Measurements from ENCODE around the gene ADCY2.

The ADCY2 gene

GRCh38 chr5:7494481-7495130 lies 98.7 kb downstream of the ADCY2 start:
- H3K4me3 ChIP-seq (ENCODE audit: low read length), result no peak overlapping the region
- no peaks in the 10 kb centered on the region for H3K9me3 ChIP-seq (ENCODE audit: control insufficient read depth, low read length)
- peaks cover 6% of the 10 kb centered on the region for H3K27me3 ChIP-seq (ENCODE audit: control insufficient read depth, insufficient read depth, low read length)
- no peaks in the 10 kb centered on the region for H3K4me1 ChIP-seq (ENCODE audit: control insufficient read depth, insufficient read depth, low read length)
- H3K36me3 ChIP-seq (ENCODE audit: control insufficient read depth, insufficient read depth, low read length), result no peaks in the 10 kb centered on the region
- no peak overlapping the region for H3K9ac ChIP-seq (ENCODE audit: low read length)

GRCh38 chr5:7495131-7495517 lies 99.2 kb downstream of the ADCY2 start:
- Histone ChIP-seq H3K27me3 (ENCODE audit: control insufficient read depth, insufficient read depth, low read length) (peaks cover 6% of the 10 kb centered on the region), H3K36me3 (ENCODE audit: control insufficient read depth, insufficient read depth, low read length) (no peaks in the 10 kb centered on the region)

DNA sequence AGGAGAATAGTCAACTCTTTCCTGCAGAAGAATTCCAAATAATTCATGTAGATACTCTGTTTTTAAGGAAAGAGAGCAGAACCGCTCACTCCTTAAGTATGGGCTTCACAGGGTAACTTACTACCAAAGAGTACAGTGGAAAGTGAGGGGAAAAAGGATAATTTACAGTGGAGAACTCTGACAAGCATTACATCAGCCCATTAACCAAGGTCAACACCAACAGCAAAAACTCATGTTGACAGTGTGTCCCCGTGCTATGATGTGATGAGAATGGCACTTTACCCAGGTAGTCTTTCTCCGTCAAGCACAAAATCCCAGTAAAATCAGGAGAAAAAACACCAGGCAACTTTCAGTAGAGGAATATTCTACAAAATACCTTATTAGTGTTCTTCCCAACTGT lies 104.3 kb downstream of the ADCY2 start:
- Histone ChIP-seq H3K4me1 (ENCODE audit: control insufficient read depth, insufficient read depth, low read length) (no peaks in the 10 kb centered on the region), H3K4me3 (ENCODE audit: low read length) (no peak overlapping the region), H3K9ac (ENCODE audit: low read length) (no peak overlapping the region), H3K9me3 (ENCODE audit: control insufficient read depth, low read length) (no peaks in the 10 kb centered on the region), H3K27me3 (ENCODE audit: control insufficient read depth, insufficient read depth, low read length) (no peaks in the 10 kb centered on the region), H3K36me3 (ENCODE audit: control insufficient read depth, insufficient read depth, low read length) (no peaks in the 10 kb centered on the region)

More at GRCh38 chr5:7495131-7495517, 99.2 kb downstream of the ADCY2 start:
- Histone ChIP-seq H3K4me1 (ENCODE audit: control insufficient read depth, insufficient read depth, low read length) (no peaks in the 10 kb centered on the region), H3K9me3 (ENCODE audit: control insufficient read depth, low read length) (no peaks in the 10 kb centered on the region), H3K4me3 (ENCODE audit: low read length) (no peak overlapping the region), H3K9ac (ENCODE audit: low read length) (no peak overlapping the region)

GRCh38 chr5:7501061-7501460 lies 105.1 kb downstream of the ADCY2 start:
- H3K27me3 ChIP-seq (ENCODE audit: control insufficient read depth, insufficient read depth, low read length), result no peaks in the 10 kb centered on the region
- H3K4me3 ChIP-seq (ENCODE audit: low read length), result no peak overlapping the region
- H3K9ac ChIP-seq (ENCODE audit: low read length), result no peak overlapping the region
- no peaks in the 10 kb centered on the region for H3K36me3 ChIP-seq (ENCODE audit: control insufficient read depth, insufficient read depth, low read length)
- H3K4me1 ChIP-seq (ENCODE audit: control insufficient read depth, insufficient read depth, low read length), result no peaks in the 10 kb centered on the region
- no peaks in the 10 kb centered on the region for H3K9me3 ChIP-seq (ENCODE audit: control insufficient read depth, low read length)

- Histone ChIP-seq H3K4me3 (ENCODE audit: low read length) (no peak overlapping the region), H3K4me1 (ENCODE audit: control insufficient read depth, insufficient read depth, low read length) (no peaks in the 10 kb centered on the region), H3K27me3 (ENCODE audit: control insufficient read depth, insufficient read depth, low read length) (no peaks in the 10 kb centered on the region), H3K9me3 (ENCODE audit: control insufficient read depth, low read length) (no peaks in the 10 kb centered on the region), H3K36me3 (ENCODE audit: control insufficient read depth, insufficient read depth, low read length) (no peaks in the 10 kb centered on the region), H3K9ac (ENCODE audit: low read length) (no peak overlapping the region)
Observed at GRCh38 chr5:7503564-7503963, 107.6 kb downstream of the ADCY2 start.

GRCh38 chr5:7515284-7515914 lies 119.5 kb downstream of the ADCY2 start:
- no peak overlapping the region for H3K9ac ChIP-seq (ENCODE audit: low read length)
- no peaks in the 10 kb centered on the region for H3K27me3 ChIP-seq (ENCODE audit: control insufficient read depth, insufficient read depth, low read length)
- H3K9me3 ChIP-seq (ENCODE audit: control insufficient read depth, low read length), result no peaks in the 10 kb centered on the region
- H3K4me3 ChIP-seq (ENCODE audit: low read length), result no peak overlapping the region
- no peaks in the 10 kb centered on the region for H3K36me3 ChIP-seq (ENCODE audit: control insufficient read depth, insufficient read depth, low read length)
- no peaks in the 10 kb centered on the region for H3K4me1 ChIP-seq (ENCODE audit: control insufficient read depth, insufficient read depth, low read length)

DNA sequence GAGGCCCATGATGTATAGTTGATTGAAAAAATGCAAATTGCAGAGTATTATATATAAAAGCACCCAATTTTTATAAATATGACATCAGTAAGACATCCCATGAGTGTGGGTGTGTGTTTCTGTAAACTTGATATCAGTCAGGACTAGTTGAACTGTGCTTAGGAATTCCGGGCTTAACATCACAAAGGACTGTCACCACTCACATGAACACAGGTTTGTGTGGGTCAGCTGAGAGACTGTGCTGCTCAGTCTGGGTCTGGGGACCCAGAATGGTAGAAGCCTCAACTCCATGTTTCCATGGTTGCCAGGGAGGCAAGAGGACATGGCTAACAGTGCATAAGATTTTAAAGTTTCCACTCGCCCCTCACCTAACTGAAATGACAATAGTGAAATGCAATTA lies 120.3 kb downstream of the ADCY2 start:
- Histone ChIP-seq H3K4me1 (ENCODE audit: control insufficient read depth, insufficient read depth, low read length) (no peaks in the 10 kb centered on the region), H3K27me3 (ENCODE audit: control insufficient read depth, insufficient read depth, low read length) (no peaks in the 10 kb centered on the region)

DNA sequence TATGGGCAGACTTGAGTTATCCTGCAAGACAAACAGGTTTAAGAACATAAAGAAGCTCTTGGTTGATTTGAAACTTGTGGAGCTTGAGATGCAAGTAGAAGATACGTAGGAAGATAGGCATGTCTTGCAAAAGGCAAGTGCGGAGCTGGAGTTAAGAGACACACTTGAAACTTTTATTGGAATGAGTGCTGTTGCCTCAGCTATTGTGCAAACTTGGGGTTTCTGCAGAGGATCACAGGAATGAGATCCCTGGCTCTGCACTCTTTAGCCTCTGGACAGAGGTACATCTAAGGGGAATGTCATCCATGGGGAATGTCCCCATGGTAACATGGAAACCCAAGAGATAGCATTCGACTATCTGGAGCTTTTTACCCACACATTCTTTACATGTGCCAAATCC lies 121.1 kb downstream of the ADCY2 start:
- H3K4me3 ChIP-seq (ENCODE audit: low read length), result no peak overlapping the region
- H3K4me1 ChIP-seq (ENCODE audit: control insufficient read depth, insufficient read depth, low read length), result no peaks in the 10 kb centered on the region
- H3K9me3 ChIP-seq (ENCODE audit: control insufficient read depth, low read length), result no peaks in the 10 kb centered on the region
- no peaks in the 10 kb centered on the region for H3K36me3 ChIP-seq (ENCODE audit: control insufficient read depth, insufficient read depth, low read length)
- no peak overlapping the region for H3K9ac ChIP-seq (ENCODE audit: low read length)
- no peaks in the 10 kb centered on the region for H3K27me3 ChIP-seq (ENCODE audit: control insufficient read depth, insufficient read depth, low read length)

More for the DNA sequence above, 120.3 kb downstream of the ADCY2 start:
- Histone ChIP-seq H3K9me3 (ENCODE audit: control insufficient read depth, low read length) (no peaks in the 10 kb centered on the region), H3K9ac (ENCODE audit: low read length) (no peak overlapping the region), H3K4me3 (ENCODE audit: low read length) (no peak overlapping the region), H3K36me3 (ENCODE audit: control insufficient read depth, insufficient read depth, low read length) (no peaks in the 10 kb centered on the region)

GRCh38 chr5:7518947-7519560 lies 123.1 kb downstream of the ADCY2 start:
- no peaks in the 10 kb centered on the region for H3K9me3 ChIP-seq (ENCODE audit: control insufficient read depth, low read length)
- H3K4me1 ChIP-seq (ENCODE audit: control insufficient read depth, insufficient read depth, low read length), result no peaks in the 10 kb centered on the region
- no peaks in the 10 kb centered on the region for H3K27me3 ChIP-seq (ENCODE audit: control insufficient read depth, insufficient read depth, low read length)
- no peak overlapping the region for H3K4me3 ChIP-seq (ENCODE audit: low read length)
- no peak overlapping the region for H3K9ac ChIP-seq (ENCODE audit: low read length)
- no peaks in the 10 kb centered on the region for H3K36me3 ChIP-seq (ENCODE audit: control insufficient read depth, insufficient read depth, low read length)

GRCh38 chr5:7519564-7519963 lies 123.6 kb downstream of the ADCY2 start:
- no peaks in the 10 kb centered on the region for H3K36me3 ChIP-seq (ENCODE audit: control insufficient read depth, insufficient read depth, low read length)
- H3K4me1 ChIP-seq (ENCODE audit: control insufficient read depth, insufficient read depth, low read length), result no peaks in the 10 kb centered on the region
- no peak overlapping the region for H3K4me3 ChIP-seq (ENCODE audit: low read length)
- no peaks in the 10 kb centered on the region for H3K27me3 ChIP-seq (ENCODE audit: control insufficient read depth, insufficient read depth, low read length)
- no peak overlapping the region for H3K9ac ChIP-seq (ENCODE audit: low read length)
- H3K9me3 ChIP-seq (ENCODE audit: control insufficient read depth, low read length), result no peaks in the 10 kb centered on the region

- H3K36me3 ChIP-seq (ENCODE audit: control insufficient read depth, insufficient read depth, low read length), result no peaks in the 10 kb centered on the region
- no peaks in the 10 kb centered on the region for H3K9me3 ChIP-seq (ENCODE audit: control insufficient read depth, low read length)
- H3K27me3 ChIP-seq (ENCODE audit: control insufficient read depth, insufficient read depth, low read length), result no peaks in the 10 kb centered on the region
- no peaks in the 10 kb centered on the region for H3K4me1 ChIP-seq (ENCODE audit: control insufficient read depth, insufficient read depth, low read length)
- H3K4me3 ChIP-seq (ENCODE audit: low read length), result no peak overlapping the region
- H3K9ac ChIP-seq (ENCODE audit: low read length), result no peak overlapping the region
Observed at GRCh38 chr5:7529880-7530279, 133.9 kb downstream of the ADCY2 start.

DNA sequence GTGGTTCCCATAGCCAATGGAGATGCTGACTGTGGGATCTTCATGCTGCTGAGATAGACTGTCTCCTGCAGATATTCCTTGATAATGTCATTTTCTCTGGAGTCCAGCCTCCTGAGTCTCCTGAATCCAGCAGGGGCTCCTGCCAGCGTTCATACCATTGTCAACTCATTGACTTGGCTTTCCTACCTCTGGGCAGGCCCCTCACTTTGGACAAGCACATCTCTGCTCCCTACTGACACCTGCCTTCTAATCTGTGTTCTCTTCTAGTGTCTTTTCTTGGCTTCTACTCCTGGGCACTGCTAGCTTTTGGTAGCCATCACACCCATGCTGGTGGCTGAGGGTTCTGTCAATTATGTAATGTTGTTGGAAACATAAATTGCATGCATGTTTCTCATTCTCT lies 138.0 kb downstream of the ADCY2 start:
- no peaks in the 10 kb centered on the region for H3K9me3 ChIP-seq (ENCODE audit: control insufficient read depth, low read length)
- no peak overlapping the region for H3K4me3 ChIP-seq (ENCODE audit: low read length)
- no peaks in the 10 kb centered on the region for H3K36me3 ChIP-seq (ENCODE audit: control insufficient read depth, insufficient read depth, low read length)
- H3K4me1 ChIP-seq (ENCODE audit: control insufficient read depth, insufficient read depth, low read length), result no peaks in the 10 kb centered on the region
- no peak overlapping the region for H3K9ac ChIP-seq (ENCODE audit: low read length)
- H3K27me3 ChIP-seq (ENCODE audit: control insufficient read depth, insufficient read depth, low read length), result no peaks in the 10 kb centered on the region

Data from mucosa of stomach (tissue), 1 donor.